H1 (cell line): Measurements from ENCODE around the gene RANBP9. TPM values are rescaled to one million over a fixed set of nuclear protein-coding genes. Genes with fewer than 3 reads are reported as not detected.
A peak's percentile ranks its signal among the peaks of the same experiment; 100 is the strongest.

Source experiments
- CTCF ChIA-PET: fragments of 300-600 bp; sonication (Branson Sonifier 250); formaldehyde crosslinking; loops from one replicate; lab custom pipeline; 2021; ENCODE audit not compliant: partially characterized antibody; lab: Charles Lee
- POLR2A ChIA-PET: fragments of 300-600 bp; sonication (Branson Sonifier 250); formaldehyde crosslinking; loops from one replicate; lab custom pipeline; 2021; ENCODE audit warnings: inconsistent platforms; ENCODE audit not compliant: partially characterized antibody; lab: Charles Lee
- DNase-seq, 2 experiments: peaks; one replicate each; pipeline versions ENCODE4 v3.0.0 to v3.0.0-alpha.2; 2010 to 2022; ENCODE audit warnings: low spot score in 2 of 2, low read depth in 1 of 2, mixed read lengths in 1 of 2
- FAIRE-seq: peaks from 2 replicates; lab custom pipeline; 2011; peaks lifted over from hg19 to GRCh38; lab: Jason Lieb, UNC
- H2AFZ ChIP-seq: 2 replicates; pipeline ENCODE4 v1.8.1; 2012; ENCODE audit warnings: low read length, inconsistent platforms
- H2AK5ac ChIP-seq: 2 replicates; pipeline ENCODE4 v1.6.1; 2013; ENCODE audit warnings: low read depth, low read length
- H2BK120ac ChIP-seq: replicated peaks from 2 replicates; pipeline ENCODE3; 2013; ENCODE audit warnings: low read depth, low read length, inconsistent platforms
- H2BK12ac ChIP-seq: 2 replicates; pipeline ENCODE4 v1.6.1; 2013; ENCODE audit warnings: low read depth, low read length
- H2BK15ac ChIP-seq: 2 replicates; pipeline ENCODE4 v1.6.1; 2013; ENCODE audit warnings: low read length
- H2BK20ac ChIP-seq: 2 replicates; pipeline ENCODE4 v1.6.1; 2013; ENCODE audit warnings: low read length
- H2BK5ac ChIP-seq: 2 replicates; pipeline ENCODE4 v1.6.1; 2013; ENCODE audit warnings: low read depth, low read length
- H3K14ac ChIP-seq: 2 replicates; pipeline ENCODE4 v1.6.1; 2013; ENCODE audit warnings: inconsistent platforms; ENCODE audit not compliant: insufficient read length
- H3K18ac ChIP-seq: 2 replicates; pipeline ENCODE4 v1.6.1; 2013; ENCODE audit warnings: low read length; ENCODE audit errors: extremely low read depth
- H3K23ac ChIP-seq: 2 replicates; pipeline ENCODE4 v1.6.1; 2013; ENCODE audit warnings: inconsistent platforms; ENCODE audit not compliant: insufficient read length
- H3K23me2 ChIP-seq: 2 replicates; pipeline ENCODE4 v1.6.1; 2013; ENCODE audit warnings: low read depth, low read length
- H3K27ac ChIP-seq: 2 replicates; pipeline ENCODE4 v1.6.1; 2011; ENCODE audit warnings: low read depth, low read length, inconsistent platforms
- H3K27me3 ChIP-seq, 4 experiments: replicated peaks in 1 of 4; 1 replicate in 1 of 4; 2 replicates in 3 of 4; pipeline versions ENCODE4 v1.6.1 to v1.8.1; 2011 to 2013; ENCODE audit warnings: low read length in 3 of 4, mild to moderate bottlenecking in 3 of 4, inconsistent platforms in 2 of 4, mixed read lengths in 2 of 4, moderate library complexity in 1 of 4; ENCODE audit not compliant: control insufficient read depth in 3 of 4, insufficient read depth in 3 of 4; ENCODE audit errors: extremely low read depth in 1 of 4
- H3K36me3 ChIP-seq, 4 experiments: 2 replicates each; pipeline versions ENCODE4 v1.6.1 to v1.8.1; 2011 to 2013; ENCODE audit warnings: mild to moderate bottlenecking in 4 of 4, low read length in 3 of 4, moderate library complexity in 2 of 4, control low read depth in 1 of 4, inconsistent platforms in 1 of 4; ENCODE audit not compliant: insufficient read depth in 4 of 4, control insufficient read depth in 2 of 4
- H3K4ac ChIP-seq: replicated peaks from 2 replicates; pipeline ENCODE3; 2013; ENCODE audit warnings: low read length, low read depth, mixed read lengths, inconsistent platforms; ENCODE audit not compliant: insufficient read length
- H3K4me1 ChIP-seq, 4 experiments: replicated peaks in 1 of 4; 1 replicate in 1 of 4; 2 replicates in 3 of 4; pipeline versions ENCODE4 v1.6.1 to v1.8.1; 2011 to 2013; ENCODE audit warnings: low read length in 3 of 4, inconsistent platforms in 2 of 4, mixed read lengths in 1 of 4; ENCODE audit not compliant: insufficient read depth in 4 of 4, control insufficient read depth in 3 of 4
- H3K4me2 ChIP-seq, 2 experiments: 2 replicates each; pipeline versions ENCODE4 v1.6.1 to v1.8.1; 2011 to 2013; ENCODE audit warnings: low read depth in 2 of 2, low read length in 2 of 2, control low read depth in 1 of 2, inconsistent platforms in 1 of 2, mild to moderate bottlenecking in 1 of 2; ENCODE audit not compliant: insufficient read depth in 1 of 2
- H3K4me3 ChIP-seq, 4 experiments: fragments of 200-600, 300-600 bp in 1 of 4; sonication (generic), shearing (Covaris generic), sonication (Bioruptor Twin) in 1 of 4; 2 replicates each; pipeline versions ENCODE4 v1.5.1 to v1.8.1; 2011 to 2016; ENCODE audit warnings: low read length in 4 of 4, low read depth in 3 of 4, control low read depth in 2 of 4, inconsistent platforms in 2 of 4, mild to moderate bottlenecking in 2 of 4, mixed read lengths in 1 of 4, moderate library complexity in 1 of 4; ENCODE audit not compliant: insufficient read depth in 2 of 4; ENCODE audit errors: extremely low read depth in 1 of 4
- H3K56ac ChIP-seq: replicated peaks from 2 replicates; pipeline ENCODE3; 2013; ENCODE audit warnings: low read depth, mild to moderate bottlenecking, mixed read lengths, low read length, inconsistent platforms; ENCODE audit not compliant: insufficient read length
- H3K79me1 ChIP-seq: 2 replicates; pipeline ENCODE4 v1.6.1; 2013; ENCODE audit warnings: low read depth, low read length, control low read depth
- H3K79me2 ChIP-seq, 2 experiments: 2 replicates each; pipeline versions ENCODE4 v1.6.1 to v1.8.1; 2012 to 2013; ENCODE audit warnings: low read length in 2 of 2, mild to moderate bottlenecking in 2 of 2, inconsistent platforms in 1 of 2; ENCODE audit not compliant: insufficient read depth in 2 of 2, control insufficient read depth in 1 of 2
- H3K9ac ChIP-seq, 4 experiments: replicated peaks in 1 of 4; 1 replicate in 1 of 4; 2 replicates in 3 of 4; pipeline versions ENCODE4 v1.6.1 to v1.8.1; 2011 to 2013; ENCODE audit warnings: low read depth in 3 of 4, low read length in 3 of 4, control low read depth in 2 of 4, mild to moderate bottlenecking in 2 of 4, moderate library complexity in 2 of 4, inconsistent platforms in 1 of 4; ENCODE audit errors: extremely low read depth in 1 of 4
- H3K9me3 ChIP-seq, 2 experiments: 2 replicates each; pipeline versions ENCODE4 v1.6.1 to v1.8.1; 2012 to 2013; ENCODE audit warnings: mild to moderate bottlenecking in 2 of 2, moderate library complexity in 2 of 2, control low read depth in 1 of 2, inconsistent platforms in 1 of 2, low read depth in 1 of 2, low read length in 1 of 2, mixed read lengths in 1 of 2; ENCODE audit not compliant: insufficient read depth in 2 of 2
- H4K20me1 ChIP-seq, 2 experiments: replicated peaks in 1 of 2; 2 replicates each; pipeline versions ENCODE3 to v1.8.1; 2011 to 2013; ENCODE audit warnings: inconsistent platforms in 2 of 2, low read length in 2 of 2, mild to moderate bottlenecking in 1 of 2; ENCODE audit not compliant: insufficient read depth in 2 of 2, control insufficient read depth in 1 of 2
- H4K5ac ChIP-seq: 2 replicates; pipeline ENCODE4 v1.6.1; 2013; ENCODE audit warnings: low read length, low read depth, mixed read lengths, inconsistent platforms; ENCODE audit not compliant: insufficient read length
- H4K8ac ChIP-seq: 2 replicates; pipeline ENCODE4 v1.8.0; 2013; ENCODE audit warnings: mild to moderate bottlenecking, moderate library complexity, low read length, inconsistent platforms; ENCODE audit not compliant: insufficient read depth; ENCODE audit errors: extremely low read depth
- H4K91ac ChIP-seq: replicated peaks from 2 replicates; pipeline ENCODE3; 2013; ENCODE audit warnings: low read length, mixed read lengths, inconsistent platforms; ENCODE audit not compliant: insufficient read length
- ATF3 ChIP-seq: IDR thresholded peaks from 2 replicates; pipeline ENCODE4 v1.6.1; 2011; ENCODE audit warnings: low read depth, mild to moderate bottlenecking, low read length; ENCODE audit not compliant: insufficient read depth
- CBX8 ChIP-seq: fragments of 300-800, 300-1000 bp; sonication (generic); IDR thresholded peaks from 2 replicates; pipeline ENCODE4 v1.7.1; 2016; ENCODE audit warnings: low read depth, low read length, borderline replicate concordance
- CEBPB ChIP-seq: IDR thresholded peaks from 2 replicates; pipeline ENCODE4 v1.6.1; 2012; ENCODE audit warnings: low read depth, low read length
- GTF2F1 ChIP-seq: IDR thresholded peaks from 2 replicates; pipeline ENCODE4 v1.6.1; 2012; ENCODE audit warnings: low read depth, low read length, improper control_type of control experiment, borderline replicate concordance
- KDM5A ChIP-seq: fragments of 200-600 bp; IDR thresholded peaks from 2 replicates; pipeline ENCODE4 v1.7.1; 2012; ENCODE audit warnings: mild to moderate bottlenecking, low read length, inconsistent platforms, mixed read lengths
- MAFK ChIP-seq: IDR thresholded peaks from 2 replicates; pipeline ENCODE4 v1.6.1; 2012; ENCODE audit warnings: low read depth, mild to moderate bottlenecking, improper control_type of control experiment, low read length
- NANOG ChIP-seq: IDR thresholded peaks from 2 replicates; pipeline ENCODE4 v1.6.1; 2011; ENCODE audit warnings: low read length, low read depth, mild to moderate bottlenecking, inconsistent platforms; ENCODE audit not compliant: insufficient read depth, poor library complexity, severe bottlenecking
- POLR2AphosphoS5 ChIP-seq: IDR thresholded peaks from 2 replicates; pipeline ENCODE4 v1.6.1; 2011; ENCODE audit warnings: low read depth, low read length
- SP1 ChIP-seq: IDR thresholded peaks from 2 replicates; pipeline ENCODE4 v1.6.1; 2011; ENCODE audit warnings: low read depth, low read length
- WGBS, 2 experiments: shearing (Covaris generic) in 1 of 2; methylation state at CpG; one replicate each; pipeline versions ENCODE4 v1.1.6 to v1.1.7; 2013 to 2015; ENCODE audit warnings: low lambda C conversion rate in 2 of 2, mixed read lengths in 2 of 2, inconsistent platforms in 1 of 2, low coverage in 1 of 2, missing lambda C conversion rate in 1 of 2; ENCODE audit not compliant: insufficient replicate concordance in 2 of 2, insufficient coverage in 1 of 2, insufficient read length in 1 of 2; ENCODE audit errors: extremely low coverage in 1 of 2, missing lambda C conversion rate in 1 of 2; 5-methylcytosine and 5-hydroxymethylcytosine counted together
- polyA plus RNA-seq, 7 experiments: library from polyadenylated mRNA; depleted of rRNA in 3 of 7; stranded (reverse) in 5 of 7; unstranded in 2 of 7; fragments of >200 nt in 5 of 7; fragments of 200-250 nt in 2 of 7; gene quantifications; 1 replicate in 5 of 7; 2 replicates in 1 of 7; 4 replicates in 1 of 7; pipeline versions ENCODE4 v1.2.1 to v1.2.3, GENCODE V29; 2011 to 2013; ENCODE audit warnings: missing spikeins in 2 of 7, mixed read lengths in 2 of 7
- total RNA-seq: library from RNA; stranded (reverse); fragmentation: NEBNext Ultra II Directional; extraction: Animal tissue kit (Norgen Biotek cat#: 25700); gene quantifications from 2 replicates; pipeline ENCODE4 v1.2.1, GENCODE V29; 2021

RANBP9 gene
- total and polyA plus RNA-seq, 2 of the 8 experiments (the other 6 are each of a cell fraction or from before 2014, with no cell fraction given): 13.0 to 36.7 TPM

- H2AK5ac ChIP-seq: no peak overlapping the region
- H3K56ac ChIP-seq: no peak overlapping the region
- no peaks in the 10 kb centered on the region for H3K4me1 ChIP-seq
- 0 out of 2 replicates have a peak, but pooled peaks cover 2% of the 10 kb centered on the region for H3K79me1 ChIP-seq
- CTCF ChIA-PET: interaction anchor here (0.7 to 0.8 kb wide), 2 partner anchors 8 to 357 kb away, joined by 3 read pairs; no protein-coding TSS in a partner anchor
- H2BK15ac ChIP-seq: no peak overlapping the region
- FAIRE-seq (no peak), DNase-seq (no peak)
- peak overlapping the region; percentile 74 to 96 (median 78) for H3K4me3 ChIP-seq
- H4K91ac ChIP-seq: no peak overlapping the region
- H4K8ac ChIP-seq: no peak overlapping the region
- peak overlapping the region; percentile 74 to 86 for H3K4me2 ChIP-seq
- no peak overlapping the region for H2BK5ac ChIP-seq
- no peak overlapping the region for H2BK120ac ChIP-seq
- WGBS, 2 experiments: 30% methylated on average over 10 of the region's 10 CpGs; no CpG with 5 or more reads in 1 of the 2 experiments
- no peaks in the 10 kb centered on the region for H3K9me3 ChIP-seq
- 0 out of 2 replicates have a peak, but pooled peaks cover 8% of the 10 kb centered on the region for H3K23me2 ChIP-seq
- POLR2A ChIA-PET: interaction anchor here (1.0 to 1.5 kb wide), 4 partner anchors 13 to 105 kb away, joined by 3 to 5 read pairs (median 3); partner anchors contain the start of genes MCUR1 and NOL7
- H3K23ac ChIP-seq: no peak overlapping the region
- H3K14ac ChIP-seq: no peak overlapping the region
- H2AFZ ChIP-seq: no peak overlapping the region
- no peak overlapping the region for H4K5ac ChIP-seq
- H2BK20ac ChIP-seq: no peak overlapping the region
- H2BK12ac ChIP-seq: no peak overlapping the region
- TF ChIP-seq POLR2AphosphoS5 (no peak), NANOG (no peak), MAFK (no peak), GTF2F1 (no peak), ATF3 (no peak), CBX8 (no peak), KDM5A (no peak), CEBPB (no peak), SP1 (no peak)
- H3K79me2 ChIP-seq: peaks cover 9 to 55% of the 10 kb centered on the region in 2 experiments
- no peak overlapping the region for H3K4ac ChIP-seq
- H3K27ac ChIP-seq: no peak overlapping the region
- H3K9ac ChIP-seq: peak overlapping the region; percentile 54 to 85 (median 72)
- no peak overlapping the region for H3K18ac ChIP-seq
- H3K27me3 ChIP-seq: no peaks in the 10 kb centered on the region
- no peaks in the 10 kb centered on the region for H3K36me3 ChIP-seq
- peaks cover 0 to 11% of the 10 kb centered on the region in 2 experiments for H4K20me1 ChIP-seq
Observed at GRCh38 chr6:13709689-13710551, 1.7 kb downstream of the RANBP9 start.
